ENCODE results near the gene PLSCR3. TPM values are rescaled to one million over a fixed set of nuclear protein-coding genes. Genes with fewer than 3 reads are reported as not detected.

PLSCR3 gene
- total RNA-seq, 2 experiments from 2014 or later: 63.0 to 66.8 TPM

DNA sequence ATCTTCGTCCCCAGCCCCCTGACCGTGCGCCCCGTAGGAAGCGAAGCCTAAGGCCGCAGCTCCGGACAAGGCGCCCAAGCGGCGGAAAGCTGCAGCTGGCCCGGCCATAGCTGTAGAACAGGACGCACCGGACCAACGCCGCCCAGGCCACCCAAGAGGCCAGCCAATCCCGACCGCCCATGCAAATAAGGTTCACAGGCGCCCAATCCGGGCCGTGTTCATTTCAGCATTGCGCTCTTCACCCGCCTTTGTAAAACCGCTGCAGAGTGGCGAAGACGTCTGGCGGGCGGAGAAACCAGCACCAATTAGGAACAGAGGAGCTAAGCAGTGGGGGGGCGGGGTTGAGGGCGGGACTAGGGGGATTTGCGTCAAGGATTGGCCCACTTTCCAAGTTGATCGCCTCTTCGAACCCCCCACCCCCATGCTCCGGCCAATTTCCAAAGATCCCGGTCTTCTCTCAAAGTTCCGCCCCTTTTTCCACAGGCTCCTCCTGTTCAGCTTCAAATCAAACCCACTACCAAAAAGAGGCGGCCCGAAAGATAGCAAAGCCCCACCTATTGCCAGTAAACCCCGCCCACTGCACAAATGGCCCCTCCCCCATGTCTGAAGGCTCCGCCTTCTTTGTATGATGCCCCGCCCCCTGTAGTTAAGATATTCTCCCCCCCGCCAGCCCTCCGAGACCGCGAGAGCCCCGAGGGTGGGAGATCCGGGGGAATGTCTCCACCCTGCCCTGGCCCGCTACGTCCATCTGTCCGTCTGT, 9.8 kb upstream of the PLSCR3 start, which contains the start of gene TMEM256:
Gene TMEM256, minus strand, starts transcription at position 121 of the 760 bp plus-strand sequence. Its CDS starts 13 bp downstream, at position 108.
- H3K4me3 Mint-ChIP-seq: peak within 1 kb of the TSS; percentile 95
- DNase-seq: peak; percentile 95
- H3K9me3 Mint-ChIP-seq: no peaks in the 10 kb centered on the region
- peaks cover 16% of the 10 kb centered on the region for H3K4me1 Mint-ChIP-seq
- H3K36me3 Mint-ChIP-seq: peaks cover 2% of the 10 kb centered on the region
- H3K27ac Mint-ChIP-seq: peak within 1 kb of the TSS; percentile 95
- no peaks in the 10 kb centered on the region for H3K27me3 Mint-ChIP-seq

GRCh38 chr17:7403727-7403976, 9.3 kb upstream of the PLSCR3 start:
- Mint-ChIP-seq H3K4me1 (peaks cover 16% of the 10 kb centered on the region), H3K4me3 (peak overlapping the region; percentile 95), H3K27me3 (no peaks in the 10 kb centered on the region)

DNA sequence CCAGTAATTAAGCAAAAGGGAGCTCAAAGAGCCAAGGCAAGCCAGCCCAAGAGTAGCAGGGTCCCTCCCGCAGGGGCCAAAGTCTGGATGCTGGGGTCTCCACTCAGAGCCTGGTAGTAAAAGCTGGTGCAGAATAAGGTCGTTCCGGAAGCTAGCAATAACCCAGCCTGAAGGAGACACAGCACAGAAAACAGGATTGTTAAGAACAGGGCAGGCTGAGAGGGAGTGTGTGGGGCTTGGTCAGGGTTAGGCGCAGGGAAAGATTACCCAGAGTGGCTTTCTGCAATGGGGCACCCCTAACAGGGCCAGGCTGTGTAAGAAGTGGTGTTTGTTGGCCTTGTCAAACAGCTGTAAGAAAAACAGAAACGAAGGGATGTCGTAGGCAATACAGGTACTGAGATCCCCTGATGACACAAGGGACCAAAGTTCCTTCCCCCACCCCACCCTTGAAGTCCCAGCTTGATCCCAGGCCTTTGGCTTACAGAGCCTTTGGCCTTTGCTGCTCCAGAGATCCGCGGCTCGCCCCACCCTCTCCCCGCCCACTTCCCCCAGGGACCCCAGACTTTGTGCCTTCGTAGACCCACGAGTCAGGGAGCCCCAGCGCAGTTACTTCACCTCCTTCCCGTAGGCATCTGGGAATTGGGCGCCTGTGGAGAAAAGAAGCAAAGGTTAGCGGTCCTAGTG, 8.9 kb upstream of the PLSCR3 start:
- peak; percentile 21 for DNase-seq

More at GRCh38 chr17:7403727-7403976, 9.3 kb upstream of the PLSCR3 start:
- Mint-ChIP-seq H3K36me3 (peaks cover 2% of the 10 kb centered on the region), H3K27ac (peak overlapping the region; percentile 82), H3K9me3 (no peaks in the 10 kb centered on the region)
- DNase-seq: no peak

DNA sequence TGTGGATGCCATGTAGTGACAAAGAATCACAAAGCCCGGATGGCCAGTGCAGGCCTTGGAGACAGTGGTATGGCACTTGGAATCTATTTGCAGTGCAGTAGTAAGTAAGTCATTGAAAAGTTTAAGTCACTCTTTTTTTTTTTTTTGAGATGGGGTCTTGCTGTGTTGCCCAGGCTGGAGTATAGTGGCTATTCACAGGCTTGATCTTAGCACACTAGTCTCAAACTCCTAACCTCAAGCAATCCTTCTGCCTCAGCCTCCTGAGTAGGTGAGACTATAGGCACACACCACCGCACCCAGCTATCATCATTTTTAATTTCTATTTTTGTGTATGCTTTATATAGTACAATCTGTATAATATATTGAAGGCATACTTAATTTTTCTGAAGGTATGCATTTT, 4.3 kb upstream of the PLSCR3 start:
- no peaks in the 10 kb centered on the region for H3K27me3 Mint-ChIP-seq
- DNase-seq: no peak
- H3K4me3 Mint-ChIP-seq: no peak overlapping the region
- peaks cover 2% of the 10 kb centered on the region for H3K36me3 Mint-ChIP-seq
- H3K9me3 Mint-ChIP-seq: no peaks in the 10 kb centered on the region
- H3K4me1 Mint-ChIP-seq: peaks cover 14% of the 10 kb centered on the region
- H3K27ac Mint-ChIP-seq: no peak overlapping the region

More for the DNA sequence above, 8.9 kb upstream of the PLSCR3 start:
- no peaks in the 10 kb centered on the region for H3K27me3 Mint-ChIP-seq
- no peaks in the 10 kb centered on the region for H3K9me3 Mint-ChIP-seq
- peak overlapping the region; percentile 95 for H3K4me3 Mint-ChIP-seq
- H3K4me1 Mint-ChIP-seq: peaks cover 16% of the 10 kb centered on the region
- H3K36me3 Mint-ChIP-seq: peaks cover 2% of the 10 kb centered on the region
- peak overlapping the region; percentile 82 for H3K27ac Mint-ChIP-seq

- Mint-ChIP-seq H3K4me3 (no peak overlapping the region), H3K4me1 (peaks cover 22% of the 10 kb centered on the region), H3K27me3 (no peaks in the 10 kb centered on the region), H3K27ac (no peak overlapping the region), H3K9me3 (no peaks in the 10 kb centered on the region), H3K36me3 (peaks cover 8% of the 10 kb centered on the region)
- DNase-seq: no peak
Measured at GRCh38 chr17:7396147-7396546, 1.8 kb upstream of the PLSCR3 start.

DNA sequence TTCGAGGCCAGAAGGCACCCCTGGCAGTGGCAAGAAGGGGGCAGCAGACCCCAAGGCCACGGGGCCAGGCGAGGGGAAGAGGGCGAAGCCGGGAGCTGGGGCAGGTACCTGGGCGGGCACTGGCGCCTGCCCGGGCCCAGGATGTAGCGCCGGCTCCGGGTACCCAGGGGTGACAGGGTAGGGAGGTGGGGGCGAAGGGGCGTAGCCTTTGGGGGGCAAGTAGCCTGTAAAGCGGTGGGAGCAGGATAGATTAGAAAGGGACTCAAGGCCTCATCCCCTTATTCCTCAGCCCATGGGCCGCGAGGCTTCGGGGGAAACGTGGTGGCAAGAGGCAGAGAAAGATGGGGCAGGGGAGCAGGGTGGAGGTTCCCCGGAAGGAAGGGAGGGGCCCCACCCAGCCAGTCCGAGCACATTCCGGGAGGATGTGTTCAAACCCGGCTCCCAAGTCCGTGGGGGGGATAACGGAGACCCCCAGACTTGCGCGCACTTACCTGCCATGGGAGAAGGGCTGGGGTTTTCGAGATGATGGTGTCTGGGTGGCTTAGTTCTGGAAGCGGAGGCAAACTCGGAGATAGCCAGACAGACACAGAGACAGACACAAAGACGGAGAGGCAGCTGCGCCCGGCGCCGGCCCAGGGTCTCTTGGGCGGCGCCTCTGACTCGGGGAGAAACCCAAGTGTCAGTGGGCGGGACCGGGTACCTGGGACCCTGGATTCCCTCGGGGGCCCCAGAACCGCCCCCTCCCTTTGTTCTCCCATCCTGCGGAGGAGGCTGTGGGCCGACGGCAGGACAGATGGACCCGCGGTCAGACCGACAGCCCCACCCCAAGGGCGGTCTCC, 493 bp downstream of the PLSCR3 start:
- Mint-ChIP-seq H3K27me3 (no peaks in the 10 kb centered on the region), H3K36me3 (peaks cover 11% of the 10 kb centered on the region), H3K4me1 (peaks cover 24% of the 10 kb centered on the region), H3K9me3 (no peaks in the 10 kb centered on the region), H3K4me3 (peak overlapping the region; percentile 94), H3K27ac (peak overlapping the region; percentile 92)
- DNase-seq: peak; percentile 42

- Mint-ChIP-seq H3K27ac (peak overlapping the region; percentile 52), H3K9me3 (no peaks in the 10 kb centered on the region), H3K4me1 (peaks cover 24% of the 10 kb centered on the region), H3K36me3 (peaks cover 12% of the 10 kb centered on the region), H3K27me3 (no peaks in the 10 kb centered on the region), H3K4me3 (peak overlapping the region; percentile 94)
- no peak for DNase-seq
Measured at GRCh38 chr17:7392696-7393612, 1.4 kb downstream of the PLSCR3 start.

DNA sequence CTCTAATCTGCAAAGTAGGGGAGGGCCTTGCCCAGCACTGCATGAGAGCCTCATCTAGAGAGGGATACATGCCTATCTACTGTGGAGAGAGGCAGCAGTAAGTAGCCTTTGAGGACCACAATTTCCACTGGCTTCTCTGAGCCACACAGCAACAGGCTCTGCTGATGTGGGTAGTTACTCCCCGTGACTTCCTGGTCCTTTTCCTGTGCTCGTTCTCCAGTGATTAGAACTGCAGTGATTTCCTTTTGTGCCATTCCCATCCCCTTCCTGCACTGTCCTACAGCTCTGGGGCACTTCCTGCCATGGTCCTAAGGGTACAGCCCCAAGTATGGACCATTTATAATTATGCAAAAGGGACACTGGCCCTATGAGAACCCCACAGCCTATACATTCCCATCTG, 3.0 kb downstream of the PLSCR3 start:
- Mint-ChIP-seq H3K4me1 (peaks cover 24% of the 10 kb centered on the region), H3K27me3 (no peaks in the 10 kb centered on the region), H3K36me3 (peaks cover 12% of the 10 kb centered on the region), H3K9me3 (no peaks in the 10 kb centered on the region), H3K4me3 (no peak overlapping the region), H3K27ac (no peak overlapping the region)
- no peak for DNase-seq

DNA sequence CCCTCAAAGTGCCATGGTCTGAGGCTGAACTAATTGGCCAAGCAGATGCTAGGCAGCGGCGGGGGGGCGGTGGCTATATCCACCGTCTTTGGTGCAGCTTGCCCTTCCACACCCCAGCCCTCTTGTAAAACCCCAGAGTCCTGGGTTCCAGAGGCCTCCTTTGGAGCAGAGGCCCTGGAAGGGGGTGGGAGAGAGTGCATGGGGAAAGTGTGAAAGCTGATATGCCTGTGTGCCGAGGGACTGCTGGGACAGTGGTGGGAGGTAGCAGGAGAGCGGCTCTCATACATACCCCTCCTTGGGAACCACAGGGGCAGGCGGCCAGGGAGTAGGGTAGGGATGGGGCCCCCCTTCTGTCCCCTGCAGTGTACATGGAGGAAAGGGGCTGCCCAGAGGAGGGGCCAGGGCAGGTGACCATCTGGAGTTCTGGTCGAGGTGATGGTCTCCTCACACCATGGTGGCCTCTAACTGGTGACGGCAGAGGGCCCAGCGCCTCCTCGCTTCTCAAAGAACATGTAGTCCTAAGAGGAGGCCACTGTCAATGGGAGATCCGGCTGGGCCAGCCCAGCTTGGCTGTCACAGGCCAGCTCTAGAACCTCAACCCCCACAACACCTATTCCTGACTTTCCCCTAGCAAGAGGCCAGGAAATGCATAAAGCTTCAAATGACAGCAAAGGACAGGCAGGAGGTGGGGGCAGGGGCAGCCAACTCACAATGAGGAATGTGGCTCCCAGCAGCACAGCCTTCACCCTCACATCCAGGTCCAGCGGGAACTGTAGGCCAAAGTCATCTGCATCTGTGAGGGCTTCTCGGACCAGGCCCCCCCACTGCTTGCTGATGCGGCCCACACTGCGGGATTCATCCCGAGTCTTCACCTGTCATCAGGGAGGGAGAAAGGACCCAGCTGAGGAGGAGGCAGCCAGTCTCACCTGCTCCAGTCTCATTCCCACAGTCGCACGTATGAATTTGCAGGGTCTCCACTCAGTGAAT, 4.1 kb downstream of the PLSCR3 start:
- no peaks in the 10 kb centered on the region for H3K9me3 Mint-ChIP-seq
- no peak overlapping the region for H3K27ac Mint-ChIP-seq
- H3K4me3 Mint-ChIP-seq: no peak overlapping the region
- no peak for DNase-seq
- peaks cover 12% of the 10 kb centered on the region for H3K36me3 Mint-ChIP-seq
- no peaks in the 10 kb centered on the region for H3K27me3 Mint-ChIP-seq
- H3K4me1 Mint-ChIP-seq: peaks cover 21% of the 10 kb centered on the region

DNA sequence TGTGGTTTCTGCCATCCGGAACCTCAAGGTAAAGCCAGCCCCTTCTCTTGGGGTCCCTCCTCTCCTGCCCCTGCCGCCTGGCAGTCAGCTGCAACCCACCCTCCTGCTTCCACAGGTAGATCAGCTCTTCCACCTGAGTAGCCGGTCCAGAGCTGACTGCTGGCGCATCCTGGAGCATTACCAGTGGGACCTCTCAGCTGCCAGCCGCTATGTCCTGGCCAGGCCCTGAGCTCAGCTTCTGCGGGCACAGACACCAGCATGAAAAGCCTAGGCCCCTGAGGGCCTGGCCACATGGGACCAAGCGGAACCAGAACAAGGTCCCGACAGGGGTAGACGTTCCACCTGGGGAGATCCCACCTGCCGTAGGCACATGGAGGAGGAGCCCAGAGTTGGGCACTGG, 5.5 kb downstream of the PLSCR3 start:
- Mint-ChIP-seq H3K9me3 (no peaks in the 10 kb centered on the region), H3K4me1 (peaks cover 21% of the 10 kb centered on the region), H3K36me3 (peaks cover 15% of the 10 kb centered on the region), H3K27ac (no peak overlapping the region), H3K4me3 (no peak overlapping the region), H3K27me3 (no peaks in the 10 kb centered on the region)
- no peak for DNase-seq

GRCh38 chr17:7384489-7385081, 9.7 kb downstream of the PLSCR3 start:
- H3K9me3 Mint-ChIP-seq: no peaks in the 10 kb centered on the region
- H3K36me3 Mint-ChIP-seq: peaks cover 7% of the 10 kb centered on the region
- peak overlapping the region; percentile 83 for H3K4me3 Mint-ChIP-seq
- DNase-seq: no peak
- peaks cover 29% of the 10 kb centered on the region for H3K27me3 Mint-ChIP-seq
- peak overlapping the region; percentile 88 for H3K27ac Mint-ChIP-seq
- H3K4me1 Mint-ChIP-seq: peaks cover 10% of the 10 kb centered on the region

- Mint-ChIP-seq H3K27me3 (peaks cover 35% of the 10 kb centered on the region), H3K4me1 (peaks cover 10% of the 10 kb centered on the region), H3K27ac (peak overlapping the region; percentile 88), H3K9me3 (peaks cover 5% of the 10 kb centered on the region), H3K36me3 (peaks cover 10% of the 10 kb centered on the region), H3K4me3 (peak overlapping the region; percentile 83)
- DNase-seq: peak; percentile 83
Measured at GRCh38 chr17:7383742-7384488, 10.4 kb downstream of the PLSCR3 start.
